Activated CD8-positive, alpha-beta memory T cell treated with anti-CD3 and anti-CD28 coated beads, Interleukin-2, amount 50 U/mL, for 1 hour (primary cell): Measurements from ENCODE around the gene GDPD5.

Experiments
- DNase-seq: peaks from one replicate; pipeline ENCODE4 v3.0.0-alpha.2; 2020; ENCODE audit errors: extremely low read depth

The GDPD5 gene

DNA sequence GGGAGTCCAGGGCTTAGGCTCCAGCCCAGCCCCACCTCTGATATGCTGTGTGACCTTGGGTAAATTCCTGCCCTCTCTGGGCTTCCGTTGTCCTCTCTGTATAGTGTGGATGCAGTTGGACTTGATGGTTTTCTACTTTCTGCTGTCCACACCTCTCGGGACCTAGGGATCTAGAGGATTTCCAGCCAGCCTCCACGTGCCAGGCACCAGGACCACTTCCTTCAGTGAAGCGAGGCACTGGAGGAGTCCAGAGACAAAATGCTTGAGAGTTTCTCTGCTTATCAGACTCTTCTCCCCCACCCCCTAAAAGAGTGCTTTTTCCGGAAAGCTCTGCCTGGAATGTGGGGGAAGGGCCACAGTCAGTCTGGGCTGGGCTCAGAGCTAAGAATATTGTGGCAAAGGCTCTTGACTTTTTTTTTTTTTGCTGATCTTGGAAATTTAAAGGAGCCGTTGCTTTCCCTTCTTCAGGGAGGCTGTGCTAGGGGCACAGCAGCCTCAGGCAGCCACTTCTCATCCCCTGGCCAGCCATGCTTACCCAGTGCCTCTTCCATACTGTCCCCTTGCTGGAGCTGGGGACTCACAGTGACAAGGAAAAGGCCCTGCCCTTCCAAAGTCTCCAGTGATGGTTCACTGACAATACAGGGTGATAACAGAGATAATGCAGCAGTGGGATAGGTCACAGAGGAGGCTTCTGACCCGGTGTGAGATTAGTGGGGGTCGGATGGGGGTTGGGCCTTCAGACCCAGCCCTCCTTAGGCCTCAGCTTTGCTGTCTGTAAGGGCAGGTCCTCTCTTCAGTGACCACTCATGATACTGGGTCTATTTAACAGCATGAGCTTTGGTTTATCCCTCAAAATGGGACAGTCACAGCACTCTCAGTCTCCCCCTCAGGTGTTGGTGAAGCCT lies 33.5 kb upstream of the GDPD5 start:
- no peak for DNase-seq

DNA sequence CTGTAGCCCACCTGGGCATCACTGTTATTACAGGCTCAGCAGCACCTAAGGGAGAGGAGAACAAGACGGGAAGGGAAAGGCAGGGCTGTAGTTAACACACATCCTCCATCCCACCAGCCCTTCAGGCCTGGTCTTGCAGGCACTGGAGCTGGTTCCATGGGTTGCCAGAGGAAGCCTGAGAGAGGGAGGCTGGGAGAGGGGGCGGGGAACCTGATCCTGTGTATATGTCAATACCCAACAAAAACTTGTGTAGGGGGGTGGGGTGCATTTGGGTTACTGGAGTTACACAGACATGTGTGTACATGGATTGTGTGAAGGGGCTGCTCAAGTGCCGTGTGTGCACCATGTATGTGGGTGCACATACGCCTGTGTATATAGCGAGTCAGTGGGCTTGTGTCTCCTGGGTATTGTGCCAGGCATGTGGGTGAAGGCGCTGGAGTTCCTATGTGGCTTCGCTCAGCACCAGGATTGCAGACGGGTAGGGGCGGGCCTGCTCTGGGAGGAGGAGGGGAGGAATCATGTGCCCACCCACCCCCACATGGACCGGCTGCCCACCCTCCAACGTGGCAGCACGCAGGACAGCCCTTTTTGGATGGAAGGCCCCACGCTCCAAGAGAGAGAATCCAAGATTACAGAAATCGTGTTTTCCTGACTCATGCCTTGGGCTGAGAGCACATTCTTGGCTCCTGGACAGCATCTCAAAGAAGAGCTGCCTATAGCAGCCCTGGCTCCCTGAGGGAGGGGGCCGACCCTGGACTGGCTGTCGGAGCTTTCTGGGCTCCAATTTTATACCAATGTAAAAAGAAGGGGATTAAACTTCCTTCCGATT lies 32.1 kb upstream of the GDPD5 start:
- DNase-seq: no peak

DNA sequence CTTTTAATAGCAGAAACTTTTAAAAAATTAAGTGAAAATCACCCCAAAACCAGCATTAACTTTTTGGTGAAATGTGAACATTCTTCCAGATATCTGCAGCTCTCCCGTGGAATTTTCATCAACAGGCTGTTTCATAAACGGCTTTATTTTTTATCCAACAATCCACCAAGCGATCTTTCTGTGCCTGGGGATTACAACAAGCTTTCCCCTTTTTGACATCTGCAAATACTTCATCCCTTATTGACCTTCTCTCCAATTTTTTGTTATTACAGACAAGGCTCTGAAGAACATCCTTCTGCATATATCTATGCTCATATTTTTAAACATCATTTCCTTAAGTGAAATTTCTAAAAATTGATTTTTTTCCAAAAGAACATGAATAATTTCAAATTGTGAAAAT lies 30.5 kb upstream of the GDPD5 start:
- no peak for DNase-seq

DNA sequence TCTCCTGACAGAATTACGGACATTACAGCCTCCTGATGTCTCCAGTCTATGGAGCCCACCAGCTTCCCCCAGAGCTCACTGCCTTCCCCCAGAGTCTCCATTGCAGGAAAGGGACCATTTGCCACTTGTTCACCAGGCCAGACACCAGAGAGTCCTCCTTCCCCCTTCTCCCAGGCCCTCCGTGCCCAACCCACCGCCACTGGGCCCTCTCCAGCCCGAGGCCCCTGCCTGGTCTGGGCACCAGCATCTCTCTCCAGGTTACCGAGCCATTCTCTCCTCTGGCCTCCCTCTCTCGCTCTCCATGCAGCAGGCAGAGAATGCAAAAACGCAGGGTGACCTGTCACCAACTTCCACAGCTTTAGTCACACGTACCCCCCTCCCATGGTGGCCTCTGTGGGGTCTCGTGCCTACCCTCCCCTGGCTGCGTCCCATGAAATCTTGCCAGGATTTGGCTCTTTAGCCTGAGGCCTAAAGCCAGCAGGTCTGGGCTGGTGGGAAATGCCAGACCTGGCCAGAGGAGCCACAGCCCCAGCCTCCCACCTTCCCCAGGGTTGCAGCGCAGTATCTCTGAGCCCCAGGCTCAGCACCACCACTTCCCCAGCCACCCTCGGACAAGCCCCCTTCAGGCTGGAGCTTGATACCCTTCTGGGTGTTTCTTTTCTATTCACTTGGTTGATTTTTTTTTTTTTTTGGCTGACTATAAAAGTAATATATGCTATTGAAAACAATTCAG lies 29.5 kb upstream of the GDPD5 start:
- no peak for DNase-seq

DNA sequence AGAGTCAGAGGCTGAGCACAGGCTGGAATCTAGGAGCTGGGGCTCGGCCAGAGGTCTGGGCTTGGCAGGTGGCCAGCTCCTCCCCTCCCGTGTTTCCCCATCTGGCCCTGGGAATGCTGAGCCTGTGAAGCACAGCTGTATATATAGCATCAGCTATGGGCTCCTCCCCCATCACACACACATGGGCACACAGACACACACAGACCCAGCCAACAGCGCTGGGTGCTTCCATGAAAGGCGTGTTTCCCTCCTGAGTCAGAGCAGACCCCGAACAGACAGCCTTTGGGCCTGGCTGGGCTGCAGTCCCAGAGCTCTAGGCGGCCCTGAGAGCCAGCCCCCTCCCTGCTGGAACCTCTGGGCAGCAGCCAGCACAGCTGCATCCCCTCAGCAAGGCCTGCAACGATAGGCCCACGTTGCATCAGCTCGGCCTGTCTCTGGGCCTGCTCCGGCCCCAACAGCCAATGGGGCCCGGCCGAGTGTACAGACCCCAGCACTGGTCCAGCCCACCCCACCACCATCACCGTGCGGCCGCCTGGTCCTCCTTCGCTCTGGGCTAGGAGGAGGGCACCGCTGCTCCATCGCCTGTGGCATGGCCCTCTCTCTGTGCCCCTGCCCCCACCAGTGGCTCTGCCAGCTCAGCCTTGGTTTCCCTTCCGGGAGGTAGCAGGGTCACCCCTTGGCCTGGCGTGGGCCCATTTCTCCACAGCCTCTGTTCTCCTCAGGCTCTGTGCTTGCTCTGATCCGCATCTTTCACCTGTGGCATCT lies 28.7 kb upstream of the GDPD5 start:
- no peak for DNase-seq

DNA sequence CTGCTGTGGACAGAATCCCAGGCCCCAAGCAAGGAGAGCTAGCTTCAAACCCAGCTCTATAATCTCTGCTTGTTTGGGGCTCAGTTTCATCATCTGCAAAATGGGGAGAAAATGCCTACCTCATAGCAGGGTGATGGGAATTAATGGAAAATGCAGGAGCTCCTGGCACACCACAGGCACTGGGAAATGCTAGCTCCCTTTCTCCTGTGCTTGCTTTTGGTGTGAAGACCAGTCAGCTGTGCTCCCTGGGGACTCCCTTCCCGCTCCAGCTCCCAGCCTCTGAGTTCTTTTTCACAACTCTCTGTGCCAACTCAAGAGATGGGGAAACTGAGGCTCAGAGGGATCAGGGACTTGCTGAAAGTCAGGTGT lies 28.1 kb upstream of the GDPD5 start:
- DNase-seq: no peak

DNA sequence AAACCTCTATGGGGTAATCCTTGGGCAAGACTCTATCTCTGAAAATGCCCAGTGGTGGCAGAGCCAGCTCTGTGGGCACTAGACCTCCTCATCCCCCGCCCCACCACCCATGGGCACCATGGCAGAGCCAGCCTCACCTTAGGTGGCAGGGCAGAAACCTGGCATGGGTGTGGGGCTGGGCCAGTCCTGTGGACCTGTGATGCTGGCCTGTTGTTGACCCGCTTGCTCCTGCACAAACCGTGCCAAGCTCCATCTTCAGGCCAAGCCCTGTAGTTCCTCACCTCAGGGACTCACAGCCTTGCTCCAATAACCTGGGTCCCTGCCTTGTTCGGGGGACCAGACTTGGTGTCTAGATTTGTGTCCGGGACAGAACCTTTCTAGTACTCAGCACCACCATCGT lies 27.4 kb upstream of the GDPD5 start:
- no peak for DNase-seq

DNA sequence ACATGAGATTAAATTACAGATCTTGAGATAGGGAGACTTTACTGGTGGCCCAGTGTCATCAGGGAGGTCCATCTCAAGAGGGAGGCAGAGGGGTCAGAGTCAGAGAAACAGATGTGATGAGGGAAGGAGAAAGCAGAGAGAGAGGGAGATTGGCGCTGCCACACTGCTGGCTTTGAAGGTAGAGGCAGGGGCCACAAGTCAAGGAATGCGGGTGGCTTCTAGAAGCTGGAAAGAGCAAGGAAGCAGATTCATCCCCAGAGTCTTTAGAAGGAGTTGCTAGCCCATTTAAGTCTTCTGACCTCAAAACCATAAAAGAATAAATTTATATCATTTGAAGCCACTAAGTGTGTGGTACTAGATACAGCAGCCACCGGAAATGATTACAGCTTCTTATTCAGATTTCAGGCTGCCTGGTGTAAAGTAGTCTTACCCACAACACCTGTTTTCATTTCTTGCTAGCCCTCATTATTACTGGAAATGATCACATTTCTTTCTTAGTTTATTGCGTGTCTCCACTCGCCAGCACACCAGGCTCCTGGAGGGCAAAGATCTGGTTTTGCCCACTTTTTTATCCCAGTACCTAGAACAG lies 23.7 kb upstream of the GDPD5 start:
- no peak for DNase-seq

DNA sequence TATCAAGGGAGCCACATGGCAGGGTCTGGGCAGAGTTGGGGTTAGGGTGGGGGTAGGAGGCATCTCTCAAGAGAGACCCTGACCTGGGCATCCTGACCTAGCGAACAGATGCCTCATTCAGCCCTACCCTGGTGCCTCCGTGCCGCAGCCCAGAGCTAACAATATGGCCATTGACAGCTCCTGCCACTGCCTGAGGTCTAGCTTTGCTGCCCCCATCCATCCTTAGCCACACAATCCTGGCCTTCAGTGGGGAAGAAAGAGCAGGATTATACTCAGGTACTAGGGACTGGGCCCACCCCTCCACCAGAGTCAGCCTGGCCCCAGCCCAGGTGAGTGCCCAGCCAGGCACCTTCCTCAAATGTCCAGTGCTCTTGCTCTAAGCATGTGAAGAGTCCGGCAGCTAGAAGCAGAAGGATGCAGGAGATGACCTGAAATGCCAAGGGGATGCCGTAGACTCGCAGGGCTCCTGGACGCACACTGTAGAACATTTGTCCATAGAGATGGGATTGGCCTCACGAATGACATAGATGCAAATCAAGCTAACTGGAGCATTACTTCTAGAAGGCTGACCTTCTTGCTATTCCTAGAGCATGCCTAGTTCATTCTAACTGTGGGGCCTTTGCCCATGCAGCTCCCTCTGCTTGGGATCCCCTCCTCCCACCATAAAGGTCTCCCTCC lies 23.0 kb upstream of the GDPD5 start:
- no peak for DNase-seq

DNA sequence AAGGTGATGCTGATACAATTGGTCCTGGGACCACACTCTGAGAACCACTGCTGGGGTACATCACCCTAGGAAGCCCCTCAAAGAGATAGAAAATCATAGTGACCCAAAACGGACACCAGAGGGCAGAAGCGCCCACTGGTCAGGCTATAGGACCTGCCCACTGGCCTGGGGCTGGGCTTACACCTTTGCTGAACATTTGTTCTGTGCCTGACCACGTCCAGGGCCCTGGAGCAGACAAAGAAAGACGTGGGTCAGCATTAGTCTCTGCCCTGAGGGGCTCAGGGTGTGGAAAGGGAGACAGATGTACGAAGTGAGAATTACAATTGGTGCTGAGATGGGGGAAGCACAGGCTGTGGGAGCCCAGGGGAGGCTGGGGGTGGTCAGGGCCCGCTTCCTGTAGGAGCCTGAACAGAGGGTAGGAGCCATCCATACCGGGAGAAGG lies 21.9 kb upstream of the GDPD5 start:
- DNase-seq: no peak

DNA sequence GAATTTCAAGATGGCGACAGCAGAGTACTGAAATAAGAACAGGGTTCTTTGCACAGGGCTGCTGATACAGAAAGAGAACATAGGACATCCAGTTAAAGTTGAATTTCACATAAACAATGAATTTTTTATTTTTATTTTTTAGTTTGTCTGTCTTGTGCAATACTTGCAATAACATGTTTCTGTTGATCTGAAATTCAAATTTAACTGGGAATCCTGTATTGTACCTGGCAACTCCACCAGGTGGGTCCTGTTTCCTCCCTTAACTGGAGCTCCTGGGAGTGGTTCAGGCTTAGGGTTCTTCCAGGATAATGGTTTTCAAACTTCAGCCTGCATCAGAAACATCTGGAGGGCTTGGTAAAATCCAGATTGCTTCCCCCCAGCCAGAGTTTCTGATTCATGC lies 21.4 kb upstream of the GDPD5 start:
- no peak for DNase-seq

DNA sequence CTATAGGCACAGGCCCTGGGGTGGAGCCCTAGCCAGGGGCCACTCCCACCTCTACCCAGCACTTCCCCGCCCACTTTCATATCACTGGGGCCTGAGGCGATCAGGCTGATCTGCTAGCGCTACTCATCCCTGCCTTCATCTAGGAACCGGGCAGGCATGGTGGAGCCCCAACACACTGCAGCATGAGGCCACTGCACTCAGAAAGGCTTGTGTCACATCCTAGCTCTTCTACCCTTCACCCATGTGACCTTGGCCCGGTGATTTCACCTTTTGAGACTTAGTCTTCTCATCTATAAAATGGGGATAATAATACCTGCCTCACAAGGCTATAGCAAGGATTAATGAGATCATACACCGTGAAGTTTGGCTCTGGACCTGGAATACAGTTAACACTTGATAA lies 18.1 kb upstream of the GDPD5 start:
- DNase-seq: no peak

DNA sequence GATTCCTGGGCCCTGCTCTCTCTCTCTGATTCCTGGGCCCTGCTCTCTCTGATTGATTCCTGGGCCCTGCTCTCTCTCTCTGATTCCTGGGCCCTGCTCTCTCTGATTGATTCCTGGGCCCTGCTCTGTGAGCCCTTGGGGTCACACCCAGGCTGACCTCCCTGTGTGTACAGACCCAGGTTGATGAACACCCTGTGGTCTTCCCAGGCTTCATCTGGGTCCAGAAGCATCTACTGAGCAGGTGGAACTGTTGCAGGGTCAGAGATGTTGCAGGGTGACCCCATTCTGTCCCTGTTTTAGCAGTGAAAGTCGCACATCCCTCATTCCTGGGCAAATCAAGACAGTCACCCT lies 16.3 kb upstream of the GDPD5 start:
- no peak for DNase-seq

DNA sequence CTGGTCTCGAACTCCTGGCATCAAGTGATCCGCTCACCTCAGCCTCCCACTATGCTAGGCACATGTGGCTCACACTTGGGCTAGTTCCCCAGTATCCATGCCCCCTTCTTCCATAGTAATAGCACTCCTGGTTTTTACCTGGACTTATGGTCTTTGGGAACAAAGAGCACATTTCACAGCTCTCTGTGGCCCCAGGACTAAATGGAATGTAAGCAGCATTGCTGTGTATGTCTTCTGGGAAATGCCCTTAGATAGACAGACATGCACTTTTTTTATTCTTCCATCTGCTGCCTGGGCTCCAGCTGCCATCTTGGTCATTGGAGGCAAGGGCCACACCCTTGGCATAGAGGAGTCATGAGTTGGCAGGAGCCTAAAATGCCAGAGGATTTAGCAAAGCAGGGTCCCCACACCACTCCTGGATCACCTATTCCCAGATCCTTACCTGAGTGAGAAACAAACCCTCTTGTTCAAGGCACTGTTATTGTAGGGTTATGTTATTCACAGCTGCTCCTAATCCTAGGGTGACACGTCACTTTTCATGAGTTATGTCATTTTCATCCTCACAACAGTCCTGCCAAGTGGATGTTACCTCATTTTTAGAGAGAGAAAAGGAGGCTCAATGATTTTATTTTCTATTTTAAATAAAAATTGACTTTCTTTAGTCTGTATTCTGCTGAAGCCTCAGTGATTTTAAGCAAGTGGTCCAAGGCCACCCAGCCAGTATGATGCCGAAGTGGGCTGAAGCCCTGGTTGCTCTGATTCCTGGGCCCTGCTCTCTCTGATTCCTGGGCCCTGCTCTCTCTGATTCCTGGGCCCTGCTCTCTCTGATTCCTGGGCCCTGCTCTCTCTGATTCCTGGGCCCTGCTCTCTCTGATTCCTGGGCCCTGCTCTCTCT lies 15.7 kb upstream of the GDPD5 start:
- DNase-seq: no peak

DNA sequence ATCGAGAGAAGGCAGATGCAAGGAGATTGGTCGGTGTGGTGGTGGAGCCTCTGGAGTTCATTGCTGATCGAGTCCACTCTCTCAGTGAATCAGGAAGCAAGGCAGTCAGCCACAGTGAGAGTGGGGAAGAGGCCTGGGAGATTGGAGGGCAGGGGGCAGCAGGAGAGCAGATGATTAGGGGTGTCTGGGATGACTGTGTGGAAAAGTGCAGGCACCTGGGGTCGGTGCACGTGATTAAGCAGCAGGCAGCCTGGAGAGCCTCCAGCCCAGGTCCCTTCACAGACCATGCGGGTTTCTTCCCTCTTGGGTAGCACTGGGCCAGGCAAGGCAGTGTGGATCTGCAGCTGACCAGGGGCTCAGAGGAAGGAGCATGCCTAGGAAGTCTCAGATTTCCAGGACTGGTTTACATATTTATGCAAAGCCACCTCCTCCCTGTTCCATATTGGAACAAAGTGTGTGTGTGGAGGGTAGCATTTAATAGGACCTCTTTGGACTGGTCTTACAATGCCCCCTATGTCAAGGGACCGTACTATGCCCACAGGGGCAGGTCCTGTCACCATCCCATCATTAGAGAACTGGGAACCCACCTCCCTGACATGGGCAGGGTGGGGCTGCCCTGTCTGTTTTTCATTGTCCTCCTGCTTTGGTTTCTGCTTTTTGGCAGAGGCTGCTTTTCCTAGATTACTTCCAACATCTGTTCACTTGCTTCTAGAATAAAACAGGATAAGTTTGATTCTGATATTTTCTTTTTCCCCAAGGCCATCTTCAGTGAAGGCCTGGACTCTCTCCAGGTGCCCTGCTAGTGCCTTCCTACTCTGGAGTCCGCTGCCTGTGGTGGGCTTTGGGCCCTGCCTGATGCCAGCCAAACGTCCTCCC lies 14.0 kb upstream of the GDPD5 start:
- no peak for DNase-seq

DNA sequence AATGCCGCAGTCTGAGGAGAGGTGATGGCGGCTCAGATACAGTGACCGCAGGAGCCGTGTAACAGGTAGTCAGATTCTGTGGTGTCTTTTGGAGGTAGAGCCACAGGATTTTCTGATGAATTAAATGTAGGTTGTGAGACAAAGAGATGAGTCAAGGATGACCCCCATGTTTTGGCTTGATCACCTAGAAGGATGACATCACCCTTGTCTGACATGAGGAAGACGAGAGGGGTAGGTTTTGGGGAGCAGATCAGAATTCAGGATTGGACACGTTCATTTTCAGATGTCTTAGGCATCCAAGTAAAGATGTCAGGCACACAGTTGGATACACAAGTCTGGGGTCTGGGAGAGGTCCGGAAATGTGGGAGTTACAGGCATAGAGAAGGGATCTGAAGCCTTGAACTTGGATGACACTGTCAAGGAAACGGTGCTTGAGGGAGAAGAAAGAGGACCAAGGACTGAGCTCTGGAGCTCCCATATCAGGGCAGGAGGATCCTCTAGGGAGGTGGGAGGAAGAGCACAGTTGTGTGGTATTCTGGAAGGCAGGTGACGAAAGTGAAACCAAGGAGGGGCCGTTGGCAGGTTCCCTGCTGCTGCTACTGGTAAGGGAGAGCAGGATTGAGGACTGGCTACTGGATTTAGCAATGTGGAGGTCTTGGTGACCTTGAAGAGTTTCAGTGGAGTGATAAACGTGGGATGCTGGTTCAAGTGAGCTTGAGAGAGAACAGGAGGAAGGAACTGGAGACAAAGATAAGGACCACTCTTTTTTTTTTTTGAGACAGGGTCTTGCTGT lies 12.6 kb upstream of the GDPD5 start:
- DNase-seq: no peak

DNA sequence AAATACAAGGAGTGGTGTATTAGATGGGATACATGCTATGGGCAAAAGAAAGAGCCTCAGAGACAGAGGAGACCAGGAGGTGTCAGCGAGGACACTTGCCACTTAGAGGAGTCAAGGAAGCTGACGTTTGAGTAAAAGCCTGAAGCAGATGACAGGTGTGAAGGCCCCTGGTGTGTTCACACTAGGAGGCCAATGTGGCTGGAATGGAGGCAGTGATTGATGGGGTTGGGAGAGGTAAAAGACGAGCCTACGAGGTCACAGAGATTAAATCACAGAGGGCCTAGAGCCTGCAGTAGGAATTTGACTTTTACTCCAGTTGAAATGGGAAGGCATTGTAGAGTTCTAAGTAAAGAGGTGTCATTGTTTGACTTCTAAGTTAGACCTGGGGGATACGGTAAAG lies 12.0 kb upstream of the GDPD5 start:
- no peak for DNase-seq
